ENCODE data around the gene KCND3.

The KCND3 gene

DNA sequence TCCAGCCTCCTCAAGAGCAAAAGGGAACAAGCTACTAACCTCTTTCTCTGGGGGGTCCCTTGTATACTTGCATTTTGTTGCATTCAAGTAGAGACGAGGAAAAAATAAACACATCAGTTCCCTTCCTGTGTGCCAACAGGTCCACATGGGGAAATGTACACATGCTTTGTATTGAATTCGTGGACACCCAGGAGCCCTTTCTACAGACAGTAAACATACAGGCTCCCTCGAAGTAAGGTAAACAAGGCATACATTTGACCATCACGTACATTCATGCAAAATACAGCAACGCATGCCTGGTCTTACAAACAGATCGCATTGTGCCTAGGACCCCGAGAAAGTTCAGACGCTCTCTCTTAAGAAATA, 1.1 kb downstream of the KCND3 start:
- no peak for DNase-seq

- DNase-seq = no peak
Observed at GRCh38 chr1:111987502-111987901, 2.0 kb downstream of the KCND3 start.

DNA sequence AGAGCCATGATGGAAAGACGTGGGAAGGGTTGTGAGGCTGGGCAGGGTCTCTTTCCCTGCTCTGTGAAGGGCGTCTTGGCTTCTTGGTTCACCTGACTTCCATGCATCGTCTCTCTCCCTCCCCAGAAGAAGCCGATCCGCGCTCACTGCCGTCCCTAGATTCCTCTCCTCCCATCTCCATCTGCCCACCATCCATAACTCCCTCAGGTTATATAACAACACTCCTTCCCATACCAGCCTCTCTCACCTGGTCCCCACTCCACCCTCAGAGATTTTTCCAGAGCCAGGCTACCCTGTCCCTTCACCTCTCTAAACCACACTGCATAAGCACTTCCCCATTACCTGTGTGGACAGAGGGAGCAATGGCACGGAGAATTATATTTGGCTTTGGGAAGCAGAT, 6.0 kb downstream of the KCND3 start:
- DNase-seq = no peak

GRCh38 chr1:111982428-111982827, 7.0 kb downstream of the KCND3 start:
- DNase-seq = no peak

DNA sequence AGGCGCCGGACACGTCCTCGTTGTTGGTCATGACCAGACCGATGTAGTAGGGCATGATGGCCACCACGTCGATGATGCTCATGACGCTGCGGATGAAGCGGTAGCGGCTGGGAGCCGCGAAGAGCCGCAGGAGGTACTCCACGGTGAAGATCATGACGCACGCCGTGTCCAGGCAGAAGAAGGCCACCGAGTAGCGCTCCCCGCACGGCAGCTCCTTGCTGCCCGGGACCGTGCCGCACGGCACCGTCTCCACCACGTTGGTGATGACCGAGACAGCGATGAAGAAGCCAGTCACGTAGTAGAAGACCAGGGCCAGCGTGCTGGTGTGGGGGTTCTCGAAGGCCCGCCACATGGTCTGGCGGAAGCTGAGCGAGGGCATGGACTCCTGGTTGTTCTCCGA, 7.6 kb downstream of the KCND3 start:
- DNase-seq = no peak

DNA sequence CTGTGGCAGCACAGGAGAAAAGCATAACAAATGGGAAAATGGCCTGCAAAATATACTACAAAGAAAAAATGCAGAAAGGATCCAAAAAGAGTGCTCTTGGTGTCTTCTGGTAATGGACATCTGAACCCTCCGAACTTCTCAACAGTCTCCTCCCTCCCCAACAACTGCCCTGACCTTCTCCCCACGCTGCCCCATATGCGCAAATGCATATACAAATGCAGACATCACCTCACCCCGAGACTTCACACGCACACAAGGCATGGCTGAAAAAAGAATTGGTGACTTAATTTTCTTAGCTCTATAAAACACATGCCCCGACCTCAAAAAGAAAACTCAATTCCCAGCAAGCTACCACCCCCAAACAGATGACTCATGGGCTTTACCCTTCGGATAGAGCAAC, 8.4 kb downstream of the KCND3 start:
- DNase-seq = no peak

DNA sequence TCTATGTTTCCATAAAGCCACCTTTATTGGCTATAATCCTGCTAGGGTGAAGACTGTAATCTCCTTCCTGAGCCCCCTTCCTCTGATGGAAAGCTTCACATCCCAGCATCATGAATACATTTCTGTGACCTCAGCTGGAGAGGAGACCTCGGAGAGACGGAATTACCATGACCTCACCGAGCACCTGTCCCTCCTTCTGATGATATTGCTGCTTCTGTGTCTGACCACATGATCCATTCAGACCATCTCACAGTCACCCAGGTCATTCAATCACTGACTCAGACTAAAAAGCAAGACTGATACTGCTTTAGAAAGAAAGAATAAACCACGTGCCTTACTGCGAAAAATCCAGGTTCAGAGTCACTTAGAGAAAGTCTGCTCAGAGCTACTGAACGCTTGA, 8.8 kb downstream of the KCND3 start:
- DNase-seq = no peak

DNA sequence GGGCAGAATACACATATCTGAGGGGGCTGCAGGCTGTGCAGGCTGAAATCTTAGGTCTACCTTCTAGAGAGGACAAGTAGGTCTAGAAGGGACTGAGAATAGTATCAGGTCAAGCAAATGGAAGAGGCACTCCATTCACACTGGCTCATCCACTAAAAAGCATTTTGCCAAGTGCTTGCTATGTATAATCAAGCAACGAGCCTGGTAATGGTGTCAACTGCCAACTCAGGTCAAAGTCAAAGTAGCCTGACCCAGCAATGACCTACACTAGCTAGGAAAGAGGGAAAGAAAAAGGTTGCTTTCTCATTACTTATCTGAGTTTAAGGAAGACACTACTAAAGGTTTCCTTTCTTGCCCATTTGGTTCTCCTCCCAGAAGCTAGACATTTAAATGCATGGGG, 10.8 kb downstream of the KCND3 start:
- DNase-seq = no peak

GRCh38 chr1:111977378-111977777, 12.1 kb downstream of the KCND3 start:
- no peak for DNase-seq

DNA sequence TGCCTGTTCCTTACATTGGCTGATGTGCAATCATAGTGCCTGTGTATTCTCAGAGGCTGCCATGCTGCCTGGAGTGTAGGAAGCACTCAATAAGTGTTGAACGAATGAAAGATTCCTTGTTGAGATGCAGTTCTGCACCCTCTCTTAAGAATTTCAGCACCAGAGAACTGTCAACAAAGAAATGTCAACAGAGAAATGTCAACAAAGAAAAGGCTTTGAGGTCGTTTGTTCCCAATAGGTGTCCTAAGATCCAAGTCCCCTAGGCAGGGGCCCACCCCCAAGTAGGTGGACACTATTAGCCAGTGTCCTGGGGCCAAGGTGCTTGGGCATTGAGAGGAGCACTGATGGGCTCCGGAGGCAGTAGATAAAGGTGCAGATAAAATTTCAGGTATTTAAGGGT, 12.6 kb downstream of the KCND3 start:
- no peak for DNase-seq

DNA sequence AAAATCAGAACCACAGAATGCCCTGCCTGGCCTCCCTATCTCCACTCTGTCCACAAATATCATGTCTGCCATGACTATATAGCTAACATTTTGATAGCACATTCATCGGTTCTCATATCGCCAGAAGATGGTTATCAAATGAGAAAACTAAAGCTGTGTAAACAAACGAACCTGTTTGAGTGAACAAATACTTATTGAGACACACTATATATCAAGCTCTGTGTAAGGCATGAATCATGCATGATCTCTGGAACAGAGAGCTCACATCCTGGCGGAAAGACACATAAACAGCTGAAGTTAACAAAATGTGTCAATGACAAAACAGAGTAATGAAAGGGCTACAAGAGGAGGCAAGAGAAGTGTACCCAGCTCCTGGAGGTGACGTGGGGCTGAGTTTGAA, 13.1 kb downstream of the KCND3 start:
- no peak for DNase-seq

DNA sequence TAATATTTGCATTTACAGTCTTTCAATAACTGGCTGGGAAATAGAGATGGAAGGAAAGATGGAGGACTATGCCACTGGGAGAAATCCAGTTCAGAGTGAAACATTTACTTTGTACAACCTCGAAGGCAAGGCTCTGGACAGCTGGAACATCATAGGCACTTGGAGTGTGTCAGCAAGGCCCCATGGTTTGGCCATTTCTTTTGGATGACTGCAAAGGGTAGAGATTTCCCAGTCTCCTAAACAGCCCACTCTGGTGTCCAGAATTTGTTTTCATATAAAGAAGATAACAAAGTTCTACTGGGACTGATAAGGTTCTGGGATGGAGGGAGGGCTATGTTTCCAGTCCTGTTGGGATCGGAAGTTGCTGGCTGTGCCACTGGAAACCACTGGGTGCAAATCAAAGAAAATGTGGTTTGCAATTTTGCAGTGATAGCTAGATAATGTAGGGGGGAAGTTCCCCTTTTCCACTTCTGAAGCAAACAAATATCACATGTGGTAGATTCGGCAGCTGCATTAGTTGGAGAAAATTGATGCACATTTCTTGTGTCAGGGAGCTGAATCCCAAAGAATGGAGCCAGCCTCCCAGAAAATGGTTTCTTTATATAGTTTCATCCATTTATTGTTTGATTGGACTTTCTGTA, 16.2 kb downstream of the KCND3 start:
- no peak for DNase-seq

GRCh38 chr1:111971396-111971795, 18.1 kb downstream of the KCND3 start:
- no peak for DNase-seq

DNA sequence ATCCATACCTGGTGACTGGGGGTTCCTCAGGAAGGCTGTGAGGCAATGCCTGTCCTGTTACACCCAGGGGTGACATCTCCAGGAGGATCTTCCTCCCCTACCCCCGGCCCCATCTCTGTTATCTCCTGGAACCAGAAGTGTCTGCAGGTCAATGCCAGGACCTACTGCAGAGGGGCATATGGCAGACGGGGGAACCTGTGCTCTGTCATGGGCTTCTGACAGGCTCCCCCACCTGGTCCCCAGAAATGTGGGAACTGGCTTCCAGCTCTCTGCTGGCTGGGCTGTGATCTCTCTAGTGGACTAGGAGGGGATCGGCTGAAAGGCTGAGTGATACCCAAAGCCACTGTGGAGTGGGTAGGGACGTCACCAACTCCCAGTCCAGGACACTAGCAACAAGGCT, 21.0 kb downstream of the KCND3 start:
- DNase-seq = no peak

GRCh38 chr1:111967886-111968285, 21.6 kb downstream of the KCND3 start:
- DNase-seq = no peak

DNA sequence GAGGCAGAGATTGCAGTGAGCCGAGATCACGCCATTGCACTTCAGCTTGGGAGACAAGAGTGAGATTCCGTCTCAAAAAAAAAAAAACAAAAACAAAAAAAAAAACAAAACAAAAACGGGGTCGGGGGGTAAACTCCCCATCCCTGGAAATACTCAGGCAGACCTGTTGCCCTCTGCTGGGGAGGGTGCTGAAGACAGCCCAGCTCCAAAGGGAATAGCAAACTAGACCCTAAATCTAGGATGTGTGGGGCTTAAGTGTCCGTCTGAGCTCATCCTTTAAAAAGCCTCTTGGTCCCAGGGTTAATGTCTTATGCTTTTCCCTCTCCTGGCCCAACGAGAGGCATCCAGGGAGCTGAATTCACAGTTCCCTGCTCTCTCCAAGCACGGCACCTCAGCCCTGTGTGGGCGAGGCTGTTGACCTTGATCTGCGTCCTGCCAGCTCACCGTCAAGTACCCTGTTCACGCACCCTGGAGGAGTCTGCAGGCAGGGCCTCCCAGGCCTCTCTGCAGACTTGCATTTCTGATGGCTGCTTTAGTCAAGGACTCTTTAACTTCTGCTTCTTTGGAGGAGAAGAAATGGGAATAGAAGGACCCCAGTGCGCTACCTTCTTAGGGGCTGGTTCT, 22.3 kb downstream of the KCND3 start:
- DNase-seq = no peak

DNA sequence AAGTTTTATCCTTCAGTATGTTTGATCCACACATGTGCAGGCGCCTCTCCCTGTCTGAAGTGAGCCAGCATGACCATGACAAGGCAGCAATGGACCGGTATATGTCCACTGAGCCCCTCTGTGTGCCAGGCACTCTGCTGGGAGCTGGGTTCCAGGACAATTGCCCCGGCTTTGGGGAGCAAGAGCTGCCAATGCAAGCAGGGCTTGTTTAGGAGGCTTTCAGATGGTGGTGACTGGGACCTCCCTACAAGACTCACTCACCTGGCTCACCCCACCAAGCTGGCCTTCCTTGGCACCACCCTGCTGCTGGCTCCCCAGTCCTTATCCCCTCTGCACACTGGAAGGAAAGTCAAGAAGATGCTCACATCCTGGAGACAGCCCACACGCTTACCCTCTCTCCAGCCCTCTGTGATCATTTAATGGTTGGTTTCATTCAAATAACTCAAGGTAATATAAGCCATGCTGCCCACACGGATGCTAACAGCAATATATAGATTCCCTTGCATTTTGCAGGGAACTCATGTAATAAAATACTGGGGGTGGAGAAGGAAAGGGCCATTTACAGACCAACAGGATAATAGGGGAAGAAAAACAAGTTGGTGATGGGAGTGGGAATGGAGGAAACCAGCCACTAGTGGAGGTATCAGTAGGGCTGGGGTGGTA, 23.6 kb downstream of the KCND3 start:
- DNase-seq = no peak

- no peak for DNase-seq
Observed at GRCh38 chr1:111963985-111964738, 25.3 kb downstream of the KCND3 start.

DNA sequence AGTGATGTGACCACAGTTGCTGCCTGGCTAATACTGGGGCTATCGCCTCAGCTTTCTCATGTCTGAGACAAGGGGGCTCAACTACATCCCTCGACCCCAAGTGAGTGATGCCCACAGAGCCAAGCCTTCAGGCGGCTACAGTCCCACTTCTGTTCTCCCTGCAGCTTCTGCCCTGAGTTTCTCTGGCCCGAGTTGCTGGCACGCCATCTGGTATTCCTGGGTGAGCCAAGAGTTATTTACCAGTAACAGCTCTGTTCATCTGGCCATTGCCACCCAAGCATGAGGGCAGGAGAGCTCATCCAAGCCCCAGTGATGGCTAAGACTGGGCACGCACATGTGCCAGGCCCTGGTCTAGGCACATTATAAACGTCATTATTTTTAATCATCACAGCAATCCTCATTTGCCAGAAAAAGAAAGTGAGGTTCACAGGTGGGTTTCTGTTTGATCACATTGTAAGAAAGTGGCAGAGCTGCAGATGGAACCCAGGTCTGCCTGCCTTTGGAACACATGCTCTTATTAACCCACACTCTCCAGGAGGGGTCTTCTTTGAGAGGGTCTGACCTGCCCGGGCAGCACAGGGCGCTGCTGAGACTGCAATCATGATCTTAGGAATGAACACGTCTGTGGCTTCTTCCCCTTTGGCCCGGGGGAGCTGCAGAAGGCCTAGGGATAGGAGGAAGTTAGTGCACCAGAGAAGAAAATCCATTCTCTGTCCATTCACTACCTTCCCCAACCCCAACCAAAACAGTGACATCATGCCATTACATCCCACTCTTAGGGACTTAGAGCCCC, 27.5 kb downstream of the KCND3 start:
- DNase-seq = no peak

- DNase-seq = no peak
Observed at GRCh38 chr1:111961016-111961415, 28.5 kb downstream of the KCND3 start.

- no peak for DNase-seq
Observed at GRCh38 chr1:111959436-111959835, 30.0 kb downstream of the KCND3 start.

GRCh38 chr1:111958851-111959250, 30.6 kb downstream of the KCND3 start:
- no peak for DNase-seq

DNA sequence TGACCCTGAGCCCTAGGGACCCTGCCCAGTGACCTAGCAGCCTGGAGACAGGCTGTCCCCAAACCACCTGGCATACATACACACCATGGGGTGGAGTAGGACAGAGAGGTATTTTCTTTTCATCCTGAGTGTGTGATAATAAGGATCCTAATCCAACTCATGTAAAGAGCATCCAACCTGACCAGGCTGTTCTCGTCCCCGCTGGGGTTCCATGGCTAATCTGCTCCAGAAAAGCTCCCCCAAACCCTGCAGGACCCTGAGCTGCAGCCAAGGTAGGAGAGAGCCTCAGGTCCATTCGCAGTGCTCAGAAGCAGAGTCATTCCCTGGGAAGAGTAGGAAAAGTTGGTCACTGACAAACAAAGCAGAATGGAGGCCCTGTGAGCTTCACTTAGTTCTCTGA, 31.4 kb downstream of the KCND3 start:
- DNase-seq = no peak
